ENCODE results near the gene PALLD.

DNA sequence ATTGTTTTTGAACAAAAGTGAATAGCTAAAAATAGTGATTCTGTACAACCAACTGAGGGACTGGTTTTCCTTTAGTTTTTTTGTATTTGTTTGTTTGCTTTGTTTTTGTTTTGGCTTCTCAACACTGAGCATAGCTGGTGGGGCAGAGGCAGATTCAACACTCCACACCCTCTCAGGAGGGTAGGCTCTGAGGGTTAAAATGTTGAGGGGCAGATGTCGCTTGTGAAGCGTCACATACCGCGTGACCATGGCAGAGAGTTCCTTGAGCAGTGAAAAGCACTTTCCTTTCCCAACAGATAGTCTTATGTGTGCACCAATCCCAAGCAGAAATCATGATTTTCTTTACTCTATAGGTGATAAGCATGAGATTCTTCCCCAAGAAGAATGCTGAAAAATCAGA lies 155.0 kb downstream of the PALLD start:
- TF ChIP-seq POLR2A (IDR thresholded peaks at IDR 0.05): no peak
- TF ChIP-seq, protein P1, sequence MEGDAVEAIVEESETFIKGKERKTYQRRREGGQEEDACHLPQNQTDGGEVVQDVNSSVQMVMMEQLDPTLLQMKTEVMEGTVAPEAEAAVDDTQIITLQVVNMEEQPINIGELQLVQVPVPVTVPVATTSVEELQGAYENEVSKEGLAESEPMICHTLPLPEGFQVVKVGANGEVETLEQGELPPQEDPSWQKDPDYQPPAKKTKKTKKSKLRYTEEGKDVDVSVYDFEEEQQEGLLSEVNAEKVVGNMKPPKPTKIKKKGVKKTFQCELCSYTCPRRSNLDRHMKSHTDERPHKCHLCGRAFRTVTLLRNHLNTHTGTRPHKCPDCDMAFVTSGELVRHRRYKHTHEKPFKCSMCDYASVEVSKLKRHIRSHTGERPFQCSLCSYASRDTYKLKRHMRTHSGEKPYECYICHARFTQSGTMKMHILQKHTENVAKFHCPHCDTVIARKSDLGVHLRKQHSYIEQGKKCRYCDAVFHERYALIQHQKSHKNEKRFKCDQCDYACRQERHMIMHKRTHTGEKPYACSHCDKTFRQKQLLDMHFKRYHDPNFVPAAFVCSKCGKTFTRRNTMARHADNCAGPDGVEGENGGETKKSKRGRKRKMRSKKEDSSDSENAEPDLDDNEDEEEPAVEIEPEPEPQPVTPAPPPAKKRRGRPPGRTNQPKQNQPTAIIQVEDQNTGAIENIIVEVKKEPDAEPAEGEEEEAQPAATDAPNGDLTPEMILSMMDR (IDR thresholded peaks at IDR 0.05): no peak

Measured in right lobe of liver (tissue), 4 donors.